Measurements from ENCODE around the gene ZSCAN22. TPM values are rescaled to one million over a fixed set of nuclear protein-coding genes. Genes with fewer than 3 reads are reported as not detected.
A peak's percentile ranks its signal among the peaks of the same experiment; 100 is the strongest.

ZSCAN22 gene
- total and polyA plus RNA-seq, 2 donors (not counting 1 experiment from before 2014, with no cell fraction given) = 2.8 to 7.1 TPM

DNA sequence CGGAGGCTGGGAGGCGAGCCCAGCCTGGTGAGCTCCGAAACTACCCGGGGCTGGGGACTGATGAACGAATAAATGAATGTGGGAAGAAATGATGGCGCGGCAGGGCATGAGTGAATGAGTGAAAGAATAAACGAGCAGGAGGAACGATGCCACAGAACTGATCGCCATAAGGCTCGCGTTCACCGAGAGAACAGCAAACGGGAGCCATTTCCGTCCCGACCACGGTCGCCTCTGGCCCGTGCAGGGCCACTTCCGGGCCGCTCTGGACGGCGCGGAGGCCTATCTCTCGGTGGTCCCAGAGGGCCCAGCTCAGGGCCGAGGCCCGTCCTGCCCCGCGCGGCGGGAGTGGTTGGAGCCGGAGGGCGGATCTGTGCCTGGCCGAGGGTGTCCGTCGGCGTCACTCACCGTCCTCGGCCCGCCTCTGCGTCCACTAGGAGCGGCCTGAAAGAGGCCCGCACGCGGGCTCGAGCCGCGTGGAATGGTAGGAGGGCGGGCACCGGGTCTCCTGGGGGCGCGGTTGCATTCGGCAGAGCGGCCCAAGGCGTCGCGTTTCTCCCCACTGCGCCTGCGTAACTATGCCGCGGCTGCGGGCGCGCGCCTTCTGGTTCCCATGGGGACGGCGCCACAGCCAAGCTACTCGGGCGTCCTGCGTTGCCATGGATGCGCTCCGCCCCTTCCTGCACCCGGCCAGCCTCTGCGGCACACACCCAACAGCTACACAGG is 35.6 kb downstream of the ZSCAN22 start, which contains the start of gene ZNF497:
TSS of gene ZNF497 (minus strand) at position 480 of the 723 bp plus-strand sequence. CDS start 5,116 bp downstream, outside the sequence.
- Histone ChIP-seq H3K27me3 (replicated peaks in 1 of 4; ENCODE audit: control extremely low read depth in 1 of 4, control insufficient read depth in 3 of 4, insufficient read depth in 4 of 4, low read length in 3 of 4) (peaks cover 0 to 13% (median 5%) of the 10 kb centered on the region in 4 experiments), H3K4me2 (replicated peaks; ENCODE audit: low read depth, low read length, poor library complexity, severe bottlenecking) (peak within 1 kb of the TSS; percentile 81), H3K9ac (ENCODE audit: low read length) (peak within 1 kb of the TSS; percentile 75), H2AFZ (ENCODE audit: insufficient read depth, low read depth, low read length, poor library complexity, severe bottlenecking) (peak within 1 kb of the TSS; percentile 87), H3K9me3 (ENCODE audit: control extremely low read depth in 1 of 3, control insufficient read depth in 2 of 3, insufficient read depth in 1 of 3, low read length in 2 of 3) (peaks cover 0 to 3% (median 0%) of the 10 kb centered on the region in 3 donors), H3K36me3 (replicated peaks in 1 of 2; ENCODE audit: control extremely low read depth in 1 of 2, control insufficient read depth in 1 of 2, extremely low read depth in 1 of 2, insufficient read depth in 2 of 2, low read length in 1 of 2) (no peaks in the 10 kb centered on the region), H3K79me2 (ENCODE audit: control insufficient read depth, insufficient read depth, low read length) (no peaks in the 10 kb centered on the region), H4K20me1 (ENCODE audit: control insufficient read depth, insufficient read depth, low read length, poor library complexity, severe bottlenecking) (no peaks in the 10 kb centered on the region), H3K4me1 (ENCODE audit: control insufficient read depth in 2 of 2, insufficient read depth in 2 of 2, low read length in 2 of 2) (peaks cover 11 to 30% of the 10 kb centered on the region in 2 donors), H3K27ac (ENCODE audit: low read length in 2 of 2) (peak within 1 kb of the TSS; percentile 80 to 81), H3K4me3 (ENCODE audit: control extremely low read depth in 1 of 5, extremely low read depth in 1 of 5, insufficient read depth in 1 of 5, low read depth in 2 of 5, low read length in 4 of 5) (peak within 1 kb of the TSS; percentile 69 to 90 (median 74))
- ATAC-seq (ENCODE audit: low read depth) (peak; percentile 83), DNase-seq (peak; percentile 99)
- under 1% methylated on average over 74 of the region's 74 CpGs for WGBS (ENCODE audit: insufficient coverage)
- intact Hi-C loops (cut with micrococcal nuclease) = loop anchor here (1.0 to 5.0 kb wide), 11 partner anchors 15 to 196 kb away; partner anchors contain the start of genes ERVK3-1, UBE2M, ZNF324B and ZNF446
- Mint-ChIP-seq H3K4me3 (peak within 1 kb of the TSS; percentile 95), H3K4me1 (peaks cover 17% of the 10 kb centered on the region), H3K27ac (peak within 1 kb of the TSS; percentile 97), H3K27me3 (peaks cover 3% of the 10 kb centered on the region), H3K9me3 (ENCODE audit: insufficient read depth) (no peaks in the 10 kb centered on the region)
- CTCF ChIA-PET = interaction anchor here (0.5 to 1.3 kb wide), 9 partner anchors 10 to 544 kb away, joined by 3 to 8 read pairs (median 4); partner anchors contain the start of genes ZBTB45 and ZNF584
- POLR2A ChIA-PET = interaction anchor here (0.5 to 3.7 kb wide), 21 partner anchors 13 to 1609 kb away, joined by 3 to 35 read pairs (median 6); partner anchors contain the start of genes ERVK3-1, RPS5, TRIM28 and UBE2M
- no peak for TF ChIP-seq EZH2 (IDR thresholded peaks at IDR 0.05; ENCODE audit: borderline replicate concordance, insufficient read depth, low read depth, low read length, poor library complexity, severe bottlenecking)
- TF ChIP-seq, protein P1, sequence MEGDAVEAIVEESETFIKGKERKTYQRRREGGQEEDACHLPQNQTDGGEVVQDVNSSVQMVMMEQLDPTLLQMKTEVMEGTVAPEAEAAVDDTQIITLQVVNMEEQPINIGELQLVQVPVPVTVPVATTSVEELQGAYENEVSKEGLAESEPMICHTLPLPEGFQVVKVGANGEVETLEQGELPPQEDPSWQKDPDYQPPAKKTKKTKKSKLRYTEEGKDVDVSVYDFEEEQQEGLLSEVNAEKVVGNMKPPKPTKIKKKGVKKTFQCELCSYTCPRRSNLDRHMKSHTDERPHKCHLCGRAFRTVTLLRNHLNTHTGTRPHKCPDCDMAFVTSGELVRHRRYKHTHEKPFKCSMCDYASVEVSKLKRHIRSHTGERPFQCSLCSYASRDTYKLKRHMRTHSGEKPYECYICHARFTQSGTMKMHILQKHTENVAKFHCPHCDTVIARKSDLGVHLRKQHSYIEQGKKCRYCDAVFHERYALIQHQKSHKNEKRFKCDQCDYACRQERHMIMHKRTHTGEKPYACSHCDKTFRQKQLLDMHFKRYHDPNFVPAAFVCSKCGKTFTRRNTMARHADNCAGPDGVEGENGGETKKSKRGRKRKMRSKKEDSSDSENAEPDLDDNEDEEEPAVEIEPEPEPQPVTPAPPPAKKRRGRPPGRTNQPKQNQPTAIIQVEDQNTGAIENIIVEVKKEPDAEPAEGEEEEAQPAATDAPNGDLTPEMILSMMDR (IDR thresholded peaks at IDR 0.05) = no peak

Data from B cell (primary cell).